Testis (tissue), 3 donors: ENCODE measurements around the gene CPA1. TPM values are rescaled to one million over a fixed set of nuclear protein-coding genes. Genes with fewer than 3 reads are reported as not detected.

Source experiments
- DNase-seq: peaks from one replicate; pipeline ENCODE4 v3.0.0-alpha.2; 2019
- H3K27ac ChIP-seq, 2 donors: fragments of 200-600 bp; sonication (generic); one replicate each; pipeline ENCODE4 v1.5.1; 2019
- H3K27me3 ChIP-seq: fragments of 200-600 bp; sonication (generic); one replicate; pipeline ENCODE4 v1.5.1; 2019
- H3K36me3 ChIP-seq: fragments of 200-600 bp; sonication (generic); one replicate; pipeline ENCODE4 v1.5.1; 2017; ENCODE audit warnings: low read depth; ENCODE audit errors: missing control alignments
- H3K4me1 ChIP-seq: fragments of 200-600 bp; sonication (generic); one replicate; pipeline ENCODE4 v1.5.1; 2019
- H3K4me3 ChIP-seq, 2 donors: fragments of 200-600 bp; sonication (generic); one replicate each; pipeline ENCODE4 v1.5.1; 2017 to 2019
- H3K9me3 ChIP-seq: fragments of 200-600 bp; sonication (generic); one replicate; pipeline ENCODE4 v1.5.1; 2017
- POLR2A ChIP-seq: fragments of 450-650 bp; IDR thresholded peaks from one replicate; pipeline ENCODE4 v1.6.1; 2017; ENCODE audit warnings: antibody characterized with exemption, mild to moderate bottlenecking, moderate library complexity
- WGBS, 2 donors: methylation state at CpG; one replicate each; pipeline ENCODE4 v1.1.5; 2018; 5-methylcytosine and 5-hydroxymethylcytosine counted together
- intact Hi-C: fragments of 100-400 bp; cut with DNase I; formaldehyde crosslinking; loops from one replicate; pipeline ENCODE4 v1.15.1; 2023; ENCODE audit warnings: low total_unique reads
- polyA plus RNA-seq: library from polyadenylated mRNA; stranded (reverse); fragments of 350-450 nt; fragmentation: Illumina TruSeq; extraction: RNeasy Lipid Tissue Mini Kit (QIAGEN cat#74804); gene quantifications from one replicate; pipeline ENCODE4 v1.2.3, GENCODE V29; 2014; ENCODE audit warnings: low read depth, low replicate concordance; ENCODE audit not compliant: insufficient read depth
- total RNA-seq, 2 donors: library from RNA; depleted of rRNA; stranded (reverse); fragments of >200 nt; gene quantifications; one replicate each; pipeline ENCODE4 v1.2.3, GENCODE V29; 2016
- TF ChIP-seq, protein P1 (sequence below), 3 experiments: fragments of 450-650 bp in 2 of 3; fragments of 200-600 bp in 1 of 3; sonication (generic) in 1 of 3; IDR thresholded peaks; one replicate each; pipeline ENCODE4 v1.5.1; 2016 to 2019; ENCODE audit warnings: antibody characterized with exemption in 3 of 3, mild to moderate bottlenecking in 2 of 3, moderate library complexity in 1 of 3

The CPA1 gene
- total and polyA plus RNA-seq, 3 donors from 2014 or later: 2.5 to 3.9 (median 3.0) TPM

DNA sequence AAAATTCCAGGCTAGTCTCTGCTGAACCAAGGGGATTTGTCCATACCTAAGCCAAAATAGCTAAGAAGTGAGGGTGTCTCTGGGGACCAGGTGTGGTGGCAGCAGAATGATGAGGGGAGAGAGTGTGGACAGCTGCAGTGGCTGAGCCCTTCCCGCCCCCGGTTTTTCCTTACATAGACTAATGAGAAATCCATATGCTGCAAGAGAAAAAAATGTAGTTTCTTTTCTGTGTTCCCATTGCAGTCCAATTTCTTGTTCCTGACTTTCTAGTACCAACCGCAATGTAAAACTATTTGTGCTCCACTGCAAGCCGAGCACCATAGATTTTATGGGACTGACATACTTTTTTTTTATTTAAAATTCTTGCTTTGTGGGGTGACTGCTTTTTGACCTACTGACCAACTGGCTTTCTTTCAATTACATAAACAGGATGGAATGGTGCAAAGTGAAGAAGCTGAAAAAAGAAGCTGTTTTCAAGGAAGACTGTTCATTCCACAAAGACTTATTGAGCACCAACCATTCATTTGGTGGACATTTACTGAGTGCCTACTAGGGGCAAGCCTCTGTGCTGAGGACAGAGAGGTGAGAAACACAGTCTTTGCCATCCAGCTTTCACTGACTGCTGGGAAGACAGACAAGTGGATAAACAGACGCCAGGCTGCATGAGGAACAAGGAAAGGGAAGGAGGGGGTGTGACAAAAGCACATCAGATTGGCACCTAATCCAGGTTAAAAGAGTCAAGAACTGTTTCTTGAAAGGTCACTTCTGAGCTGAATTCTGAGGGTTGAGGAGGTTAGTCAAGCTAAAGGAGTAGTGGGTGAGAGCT lies 50.8 kb downstream of the CPA1 start:
- Histone ChIP-seq H3K9me3 (no peaks in the 10 kb centered on the region), H3K27ac (peak overlapping the region in 1 of 2 donors; percentile 12), H3K36me3 (no peaks in the 10 kb centered on the region), H3K27me3 (no peaks in the 10 kb centered on the region), H3K4me1 (peaks cover 5% of the 10 kb centered on the region), H3K4me3 (no peak overlapping the region)
- intact Hi-C loops: no loop called here
- 35 to 58% methylated on average over 5 of the region's 5 CpGs for WGBS, 2 donors
- no peak for DNase-seq
- TF ChIP-seq POLR2A: no peak
- TF ChIP-seq, protein P1, sequence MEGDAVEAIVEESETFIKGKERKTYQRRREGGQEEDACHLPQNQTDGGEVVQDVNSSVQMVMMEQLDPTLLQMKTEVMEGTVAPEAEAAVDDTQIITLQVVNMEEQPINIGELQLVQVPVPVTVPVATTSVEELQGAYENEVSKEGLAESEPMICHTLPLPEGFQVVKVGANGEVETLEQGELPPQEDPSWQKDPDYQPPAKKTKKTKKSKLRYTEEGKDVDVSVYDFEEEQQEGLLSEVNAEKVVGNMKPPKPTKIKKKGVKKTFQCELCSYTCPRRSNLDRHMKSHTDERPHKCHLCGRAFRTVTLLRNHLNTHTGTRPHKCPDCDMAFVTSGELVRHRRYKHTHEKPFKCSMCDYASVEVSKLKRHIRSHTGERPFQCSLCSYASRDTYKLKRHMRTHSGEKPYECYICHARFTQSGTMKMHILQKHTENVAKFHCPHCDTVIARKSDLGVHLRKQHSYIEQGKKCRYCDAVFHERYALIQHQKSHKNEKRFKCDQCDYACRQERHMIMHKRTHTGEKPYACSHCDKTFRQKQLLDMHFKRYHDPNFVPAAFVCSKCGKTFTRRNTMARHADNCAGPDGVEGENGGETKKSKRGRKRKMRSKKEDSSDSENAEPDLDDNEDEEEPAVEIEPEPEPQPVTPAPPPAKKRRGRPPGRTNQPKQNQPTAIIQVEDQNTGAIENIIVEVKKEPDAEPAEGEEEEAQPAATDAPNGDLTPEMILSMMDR (IDR thresholded peaks at IDR 0.05): no peak

DNA sequence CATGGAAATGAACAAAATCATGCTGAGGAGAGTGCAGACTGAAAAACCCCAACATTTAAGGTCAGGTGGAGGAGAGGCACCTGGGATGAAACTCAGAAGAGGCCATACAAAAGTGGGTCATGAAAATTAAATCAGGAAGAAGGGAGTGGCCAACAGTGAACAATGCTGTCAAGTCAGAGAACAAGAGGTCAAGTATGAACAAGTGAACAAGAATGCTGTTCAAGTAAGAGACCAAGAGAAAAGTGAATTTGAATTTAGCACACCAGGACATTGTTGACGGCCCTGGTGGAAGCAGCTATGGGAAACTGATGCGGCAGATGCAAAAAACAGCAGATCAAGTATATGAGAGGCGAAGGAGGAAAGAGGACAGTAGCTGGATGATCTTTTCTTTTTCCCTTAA lies 52.6 kb downstream of the CPA1 start:
- no peak for DNase-seq
- no peaks in the 10 kb centered on the region for H3K36me3 ChIP-seq
- peaks cover 5% of the 10 kb centered on the region for H3K4me1 ChIP-seq
- no peaks in the 10 kb centered on the region for H3K9me3 ChIP-seq
- no peak for TF ChIP-seq POLR2A
- TF ChIP-seq, protein P1 (IDR thresholded peaks at IDR 0.05): no peak
- no peak overlapping the region for H3K4me3 ChIP-seq
- WGBS, 2 donors: 83 to 86% methylated on average over 3 of the region's 3 CpGs
- no peaks in the 10 kb centered on the region for H3K27me3 ChIP-seq
- intact Hi-C loops: no loop called here
- no peak overlapping the region for H3K27ac ChIP-seq

DNA sequence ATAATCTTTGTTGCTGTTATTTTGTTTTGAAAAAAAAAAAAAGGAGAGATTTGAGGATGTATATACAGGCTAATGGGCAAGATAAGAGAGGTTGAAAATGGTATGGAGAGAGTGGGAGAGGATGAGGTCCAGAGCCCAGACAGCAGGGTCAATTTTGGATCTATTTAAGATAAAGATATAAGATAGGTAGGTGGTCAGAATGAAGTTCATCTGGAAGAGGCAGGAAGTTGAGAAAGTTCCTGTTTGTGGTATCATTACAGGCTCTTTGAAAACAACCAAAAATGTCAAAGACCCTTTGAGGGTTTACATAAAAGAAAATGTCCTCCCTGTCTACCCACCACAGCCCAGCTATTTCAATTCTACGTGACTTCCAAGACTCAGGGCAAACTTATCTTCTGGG lies 53.0 kb downstream of the CPA1 start:
- Histone ChIP-seq H3K27ac (no peak overlapping the region), H3K27me3 (no peaks in the 10 kb centered on the region), H3K36me3 (no peaks in the 10 kb centered on the region), H3K4me1 (peaks cover 5% of the 10 kb centered on the region), H3K9me3 (no peaks in the 10 kb centered on the region), H3K4me3 (no peak overlapping the region)
- DNase-seq: no peak
- TF ChIP-seq, protein P1 (IDR thresholded peaks at IDR 0.05): no peak
- TF ChIP-seq POLR2A: no peak
- intact Hi-C loops: no loop called here
- 93 to 100% methylated on average over 1 of the region's 1 CpG for WGBS, 2 donors

DNA sequence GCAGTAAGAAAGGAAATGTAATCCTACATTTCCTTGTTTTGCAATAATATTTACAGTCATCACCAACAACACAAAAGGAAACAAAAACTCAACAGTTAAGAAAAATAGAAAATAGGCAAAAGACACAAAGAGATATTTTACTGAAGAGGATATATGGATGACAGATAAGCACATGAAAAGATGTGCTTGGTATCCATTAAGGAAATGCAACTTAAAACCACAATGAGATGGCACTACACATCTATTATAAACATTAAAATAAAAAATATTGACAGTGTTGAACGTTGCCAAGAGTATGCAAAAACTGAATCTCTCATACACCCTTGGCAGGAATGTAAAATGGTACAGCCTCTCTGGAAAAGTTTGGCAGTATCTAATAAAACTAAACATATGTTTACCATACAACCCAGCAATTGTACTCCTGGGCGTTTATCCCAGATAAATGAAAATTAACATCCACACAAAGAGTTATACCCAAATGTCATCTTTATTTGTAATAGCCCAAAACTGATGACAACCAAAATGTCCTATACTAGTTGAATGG lies 55.1 kb downstream of the CPA1 start:
- 79 to 85% methylated on average over 2 of the region's 2 CpGs for WGBS, 2 donors
- Histone ChIP-seq H3K9me3 (no peaks in the 10 kb centered on the region), H3K27ac (no peak overlapping the region), H3K36me3 (no peaks in the 10 kb centered on the region), H3K4me3 (no peak overlapping the region), H3K27me3 (no peaks in the 10 kb centered on the region), H3K4me1 (peaks cover 5% of the 10 kb centered on the region)
- intact Hi-C loops: no loop called here
- DNase-seq: no peak
- TF ChIP-seq, protein P1 (IDR thresholded peaks at IDR 0.05): no peak
- no peak for TF ChIP-seq POLR2A
